ENCODE measurements around the gene RPS28.
A peak's percentile ranks its signal among the peaks of the same experiment; 100 is the strongest.
"Not testable (repeated sequence)": the region's sequence is repeated elsewhere in the genome, so short reads cannot be mapped to it uniquely, and the experiment has no call there.

The RPS28 gene

GRCh38 chr19:8352134-8352827 lies 31.0 kb downstream of the RPS28 start:
- TF ChIP-seq CTCF (conservative IDR thresholded peaks at IDR 0.05; ENCODE audit: low read depth, low read length), result no peak
- peak overlapping the region; percentile 26 for H3K4me3 ChIP-seq (ENCODE audit: low read depth, low read length)
- peak; percentile 56 for DNase-seq (ENCODE audit: low read depth)

- not testable (repeated sequence) for H3K4me3 ChIP-seq (ENCODE audit: low read depth, low read length); DNase-seq (ENCODE audit: low read depth)
These were observed 31.5 kb downstream of the RPS28 start for GRCh38 chr19:8352845-8353244.

GRCh38 chr19:8355631-8356402 lies 34.5 kb downstream of the RPS28 start:
- H3K4me3 ChIP-seq (ENCODE audit: low read depth, low read length), result no peak overlapping the region
- peak; percentile 98 for DNase-seq (ENCODE audit: low read depth)
- peak; percentile 10 for TF ChIP-seq CTCF (conservative IDR thresholded peaks at IDR 0.05; ENCODE audit: low read depth, low read length)

- peak; percentile 56 for DNase-seq (ENCODE audit: low read depth)
- H3K4me3 ChIP-seq (ENCODE audit: low read depth, low read length), result no peak overlapping the region
- no peak for TF ChIP-seq CTCF (conservative IDR thresholded peaks at IDR 0.05; ENCODE audit: low read depth, low read length)
These were observed 35.8 kb downstream of the RPS28 start for GRCh38 chr19:8357007-8357521.

- no peak for TF ChIP-seq CTCF (conservative IDR thresholded peaks at IDR 0.05; ENCODE audit: low read depth, low read length)
These were observed 37.7 kb downstream of the RPS28 start for GRCh38 chr19:8358948-8359347.

GRCh38 chr19:8360196-8360595 lies 38.9 kb downstream of the RPS28 start:
- no peak for DNase-seq (ENCODE audit: low read depth)
- TF ChIP-seq CTCF (conservative IDR thresholded peaks at IDR 0.05; ENCODE audit: low read depth, low read length), result no peak
- no peak overlapping the region for H3K4me3 ChIP-seq (ENCODE audit: low read depth, low read length)

More at GRCh38 chr19:8358948-8359347, 37.7 kb downstream of the RPS28 start:
- no peak for DNase-seq (ENCODE audit: low read depth)
- no peak overlapping the region for H3K4me3 ChIP-seq (ENCODE audit: low read depth, low read length)

- no peak for TF ChIP-seq CTCF (conservative IDR thresholded peaks at IDR 0.05; ENCODE audit: low read depth, low read length)
- peak; percentile 97 for DNase-seq (ENCODE audit: low read depth)
- H3K4me3 ChIP-seq (ENCODE audit: low read depth, low read length), result no peak overlapping the region
These were observed 40.9 kb downstream of the RPS28 start for GRCh38 chr19:8361921-8362793.

All from choroid plexus epithelial cell (primary cell).